ENCODE data around the gene IFITM1. TPM values are rescaled to one million over a fixed set of nuclear protein-coding genes. Genes with fewer than 3 reads are reported as not detected.

Gene IFITM1
- polyA plus RNA-seq, 1 donor (not counting 4 experiments of a cell fraction or from before 2014, with no cell fraction given): 333 TPM

DNA sequence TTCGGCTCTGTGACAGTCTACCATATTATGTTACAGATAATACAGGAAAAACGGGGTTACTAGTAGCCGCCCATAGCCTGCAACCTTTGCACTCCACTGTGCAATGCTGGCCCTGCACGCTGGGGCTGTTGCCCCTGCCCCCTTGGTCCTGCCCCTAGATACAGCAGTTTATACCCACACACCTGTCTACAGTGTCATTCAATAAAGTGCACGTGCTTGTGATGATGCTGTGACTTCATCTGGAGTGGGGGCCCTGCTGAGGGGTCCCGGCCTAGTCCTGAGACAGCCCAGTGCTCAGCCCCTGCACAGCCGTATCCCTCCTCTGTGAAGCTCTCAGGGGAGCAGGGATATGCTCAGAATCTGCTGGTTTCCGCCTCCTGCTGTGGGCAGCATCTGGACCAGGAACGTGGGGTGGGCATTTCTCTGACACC lies 1.2 kb downstream of the IFITM1 start:
- Histone ChIP-seq H3K4me2 (ENCODE audit: control insufficient read depth, extremely low read depth, insufficient read depth, low read depth, low read length) (peak overlapping the region; percentile 85), H4K20me1 (ENCODE audit: control insufficient read depth, extremely low read depth, insufficient read depth, low read length) (no peaks in the 10 kb centered on the region), H3K27ac (ENCODE audit: control insufficient read depth, insufficient read depth, low read length) (no peak overlapping the region), H3K79me2 (ENCODE audit: control insufficient read depth, insufficient read depth, low read length) (peaks cover 21% of the 10 kb centered on the region), H3K9me3 (ENCODE audit: control insufficient read depth, low read depth, low read length) (no peaks in the 10 kb centered on the region), H3K4me3 (ENCODE audit: control insufficient read depth in 2 of 3, extremely low read depth in 1 of 3, insufficient read depth in 2 of 3, low read depth in 1 of 3, low read length in 3 of 3) (peak overlapping the region; percentile 50 to 66 (median 57)), H2AFZ (ENCODE audit: control insufficient read depth, low read length) (no peak overlapping the region), H3K27me3 (ENCODE audit: control insufficient read depth, extremely low read depth, insufficient read depth, low read length) (peaks cover 30% of the 10 kb centered on the region), H3K9ac (ENCODE audit: control insufficient read depth, extremely low read depth, insufficient read depth, low read length) (peak overlapping the region; percentile 56), H3K36me3 (ENCODE audit: control insufficient read depth in 2 of 2, extremely low read depth in 1 of 2, insufficient read depth in 2 of 2, low read length in 2 of 2) (peaks cover 0 to 5% of the 10 kb centered on the region in 2 experiments), H3K9me1 (ENCODE audit: control insufficient read depth, extremely low read depth, insufficient read depth, low read length) (no peaks in the 10 kb centered on the region), H3K4me1 (ENCODE audit: control insufficient read depth, extremely low read depth, insufficient read depth, low read length) (peaks cover 38% of the 10 kb centered on the region)
- DNase-seq (ENCODE audit: low read depth, low spot score): no peak
- FAIRE-seq: no peak
- TF ChIP-seq, protein P1, sequence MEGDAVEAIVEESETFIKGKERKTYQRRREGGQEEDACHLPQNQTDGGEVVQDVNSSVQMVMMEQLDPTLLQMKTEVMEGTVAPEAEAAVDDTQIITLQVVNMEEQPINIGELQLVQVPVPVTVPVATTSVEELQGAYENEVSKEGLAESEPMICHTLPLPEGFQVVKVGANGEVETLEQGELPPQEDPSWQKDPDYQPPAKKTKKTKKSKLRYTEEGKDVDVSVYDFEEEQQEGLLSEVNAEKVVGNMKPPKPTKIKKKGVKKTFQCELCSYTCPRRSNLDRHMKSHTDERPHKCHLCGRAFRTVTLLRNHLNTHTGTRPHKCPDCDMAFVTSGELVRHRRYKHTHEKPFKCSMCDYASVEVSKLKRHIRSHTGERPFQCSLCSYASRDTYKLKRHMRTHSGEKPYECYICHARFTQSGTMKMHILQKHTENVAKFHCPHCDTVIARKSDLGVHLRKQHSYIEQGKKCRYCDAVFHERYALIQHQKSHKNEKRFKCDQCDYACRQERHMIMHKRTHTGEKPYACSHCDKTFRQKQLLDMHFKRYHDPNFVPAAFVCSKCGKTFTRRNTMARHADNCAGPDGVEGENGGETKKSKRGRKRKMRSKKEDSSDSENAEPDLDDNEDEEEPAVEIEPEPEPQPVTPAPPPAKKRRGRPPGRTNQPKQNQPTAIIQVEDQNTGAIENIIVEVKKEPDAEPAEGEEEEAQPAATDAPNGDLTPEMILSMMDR (optimal IDR thresholded peaks at IDR 0.05 in 1 of 3, IDR thresholded peaks at IDR 0.05 in 1 of 3, conservative IDR thresholded peaks at IDR 0.05 in 1 of 3; ENCODE audit: extremely low read depth in 1 of 3, insufficient read depth in 2 of 3, low read length in 3 of 3): no peak
- TF ChIP-seq EZH2 (IDR thresholded peaks at IDR 0.05; ENCODE audit: low read length): no peak
- dilution Hi-C loops (cut with MboI; ENCODE audit: extremely low pct_ligation_motif_present, low sequenced_read_pairs): no loop called here

- Histone ChIP-seq H3K9me3 (ENCODE audit: control insufficient read depth, low read depth, low read length) (no peaks in the 10 kb centered on the region), H3K9ac (ENCODE audit: control insufficient read depth, extremely low read depth, insufficient read depth, low read length) (peak overlapping the region; percentile 56), H2AFZ (ENCODE audit: control insufficient read depth, low read length) (no peak overlapping the region), H3K9me1 (ENCODE audit: control insufficient read depth, extremely low read depth, insufficient read depth, low read length) (no peaks in the 10 kb centered on the region), H3K79me2 (ENCODE audit: control insufficient read depth, insufficient read depth, low read length) (peaks cover 26% of the 10 kb centered on the region), H3K27me3 (ENCODE audit: control insufficient read depth, extremely low read depth, insufficient read depth, low read length) (peaks cover 30% of the 10 kb centered on the region), H3K27ac (ENCODE audit: control insufficient read depth, insufficient read depth, low read length) (no peak overlapping the region), H4K20me1 (ENCODE audit: control insufficient read depth, extremely low read depth, insufficient read depth, low read length) (no peaks in the 10 kb centered on the region), H3K36me3 (ENCODE audit: control insufficient read depth in 2 of 2, extremely low read depth in 1 of 2, insufficient read depth in 2 of 2, low read length in 2 of 2) (peaks cover 0 to 5% of the 10 kb centered on the region in 2 experiments), H3K4me1 (ENCODE audit: control insufficient read depth, extremely low read depth, insufficient read depth, low read length) (peaks cover 37% of the 10 kb centered on the region), H3K4me2 (ENCODE audit: control insufficient read depth, extremely low read depth, insufficient read depth, low read depth, low read length) (peak overlapping the region; percentile 85), H3K4me3 (ENCODE audit: control insufficient read depth in 2 of 3, extremely low read depth in 1 of 3, insufficient read depth in 2 of 3, low read depth in 1 of 3, low read length in 3 of 3) (peak overlapping the region; percentile 50 to 66 (median 57))
- dilution Hi-C loops (cut with MboI; ENCODE audit: extremely low pct_ligation_motif_present, low sequenced_read_pairs): no loop called here
- no peak for DNase-seq (ENCODE audit: low read depth, low spot score)
- no peak for FAIRE-seq
- TF ChIP-seq EZH2 (IDR thresholded peaks at IDR 0.05; ENCODE audit: low read length): no peak
Observed at GRCh38 chr11:315516-315994, 1.7 kb downstream of the IFITM1 start.

Data from keratinocyte (primary cell).